ENCODE results near the gene USP9X. TPM values are rescaled to one million over a fixed set of nuclear protein-coding genes. Genes with fewer than 3 reads are reported as not detected.

The USP9X gene, protein sequence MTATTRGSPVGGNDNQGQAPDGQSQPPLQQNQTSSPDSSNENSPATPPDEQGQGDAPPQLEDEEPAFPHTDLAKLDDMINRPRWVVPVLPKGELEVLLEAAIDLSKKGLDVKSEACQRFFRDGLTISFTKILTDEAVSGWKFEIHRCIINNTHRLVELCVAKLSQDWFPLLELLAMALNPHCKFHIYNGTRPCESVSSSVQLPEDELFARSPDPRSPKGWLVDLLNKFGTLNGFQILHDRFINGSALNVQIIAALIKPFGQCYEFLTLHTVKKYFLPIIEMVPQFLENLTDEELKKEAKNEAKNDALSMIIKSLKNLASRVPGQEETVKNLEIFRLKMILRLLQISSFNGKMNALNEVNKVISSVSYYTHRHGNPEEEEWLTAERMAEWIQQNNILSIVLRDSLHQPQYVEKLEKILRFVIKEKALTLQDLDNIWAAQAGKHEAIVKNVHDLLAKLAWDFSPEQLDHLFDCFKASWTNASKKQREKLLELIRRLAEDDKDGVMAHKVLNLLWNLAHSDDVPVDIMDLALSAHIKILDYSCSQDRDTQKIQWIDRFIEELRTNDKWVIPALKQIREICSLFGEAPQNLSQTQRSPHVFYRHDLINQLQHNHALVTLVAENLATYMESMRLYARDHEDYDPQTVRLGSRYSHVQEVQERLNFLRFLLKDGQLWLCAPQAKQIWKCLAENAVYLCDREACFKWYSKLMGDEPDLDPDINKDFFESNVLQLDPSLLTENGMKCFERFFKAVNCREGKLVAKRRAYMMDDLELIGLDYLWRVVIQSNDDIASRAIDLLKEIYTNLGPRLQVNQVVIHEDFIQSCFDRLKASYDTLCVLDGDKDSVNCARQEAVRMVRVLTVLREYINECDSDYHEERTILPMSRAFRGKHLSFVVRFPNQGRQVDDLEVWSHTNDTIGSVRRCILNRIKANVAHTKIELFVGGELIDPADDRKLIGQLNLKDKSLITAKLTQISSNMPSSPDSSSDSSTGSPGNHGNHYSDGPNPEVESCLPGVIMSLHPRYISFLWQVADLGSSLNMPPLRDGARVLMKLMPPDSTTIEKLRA (N-terminal part only)
- 130 and 156 TPM in 2 replicates for total RNA-seq

DNA sequence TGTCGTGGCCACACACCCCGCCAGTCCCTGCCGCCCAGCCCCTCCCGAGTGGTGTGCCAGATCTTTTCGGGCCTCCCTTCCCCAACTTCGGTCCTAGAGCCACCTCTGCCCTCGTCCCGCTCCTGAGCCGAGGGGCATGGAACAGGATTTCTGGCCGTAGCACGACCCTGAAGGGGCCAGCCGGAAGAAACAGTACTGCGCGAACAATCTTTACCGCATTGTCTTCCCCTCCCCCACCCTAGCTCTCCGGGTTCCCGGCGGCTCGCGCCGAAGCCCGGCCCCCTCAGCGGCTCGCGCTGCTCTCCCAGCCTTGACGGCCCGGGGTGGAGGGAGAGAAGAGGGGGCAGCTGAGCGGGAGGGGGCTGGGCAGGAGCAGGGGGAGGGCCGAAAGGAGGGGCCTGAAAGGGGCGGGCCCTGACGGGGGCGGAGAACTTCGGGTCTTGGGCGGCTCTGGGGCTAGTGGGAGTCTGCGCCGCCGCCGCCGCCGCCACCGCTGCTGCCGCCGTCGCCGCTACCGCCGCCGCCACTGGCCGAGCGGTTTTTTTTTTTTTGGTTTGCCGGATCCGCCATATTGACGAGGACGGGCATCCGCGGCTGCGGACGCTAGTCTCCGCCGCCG is at the start of gene USP9X:
Gene USP9X (plus strand): TSS at position 553 of the 619 bp plus-strand sequence. CDS start 38,184 bp downstream, outside the sequence.

Other genes with a start within 250 kb of the USP9X start
- gene DDX3X, start 248.7 kb downstream of the USP9X start, total RNA-seq = 204 and 301 TPM in 2 replicates

Data from articular chondrocyte of knee joint (primary cell).